ENCODE data around the gene GNPTAB.

GNPTAB gene

DNA sequence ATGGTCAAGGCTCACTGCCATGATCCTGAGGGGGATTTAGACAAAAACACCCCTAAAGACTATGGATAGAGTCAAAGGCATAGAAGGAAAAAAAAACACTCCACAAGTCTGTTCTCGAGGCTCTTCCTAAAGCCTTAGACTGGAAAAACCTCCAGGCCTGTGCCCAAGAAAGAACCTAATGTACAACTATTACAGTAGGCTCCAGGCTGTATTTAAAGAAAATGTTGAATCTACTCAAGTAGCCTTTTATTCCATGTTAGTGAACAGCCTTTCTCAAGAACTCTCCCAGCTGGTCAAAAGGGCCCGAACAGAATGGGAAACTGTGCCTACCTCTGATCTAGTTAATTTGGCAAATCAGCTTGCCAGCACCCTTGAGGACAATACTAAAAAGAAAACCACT lies 28.3 kb downstream of the GNPTAB start:
- no peak for DNase-seq

DNA sequence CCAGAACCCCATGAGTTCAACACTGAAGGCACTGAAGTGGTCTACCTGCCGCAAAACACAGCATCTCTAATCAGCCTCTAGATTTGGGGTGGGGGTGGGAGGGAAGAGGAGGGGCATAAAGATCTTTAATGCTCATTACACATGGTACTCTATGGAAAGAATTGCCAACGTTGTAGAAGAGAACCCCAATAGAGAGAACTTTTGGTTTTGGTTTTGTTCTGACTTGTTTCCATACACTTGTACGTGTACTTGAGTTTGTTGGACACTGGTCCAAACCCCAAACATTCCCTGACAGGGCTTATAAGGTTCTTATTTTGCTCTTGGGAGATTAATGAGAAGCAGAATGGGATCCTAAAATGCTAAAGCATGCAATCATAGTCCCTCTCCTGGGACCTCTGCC lies 31.0 kb downstream of the GNPTAB start:
- no peak for DNase-seq

- DNase-seq, result no peak
Measured at GRCh38 chr12:101795786-101796185, 35.0 kb downstream of the GNPTAB start.

DNA sequence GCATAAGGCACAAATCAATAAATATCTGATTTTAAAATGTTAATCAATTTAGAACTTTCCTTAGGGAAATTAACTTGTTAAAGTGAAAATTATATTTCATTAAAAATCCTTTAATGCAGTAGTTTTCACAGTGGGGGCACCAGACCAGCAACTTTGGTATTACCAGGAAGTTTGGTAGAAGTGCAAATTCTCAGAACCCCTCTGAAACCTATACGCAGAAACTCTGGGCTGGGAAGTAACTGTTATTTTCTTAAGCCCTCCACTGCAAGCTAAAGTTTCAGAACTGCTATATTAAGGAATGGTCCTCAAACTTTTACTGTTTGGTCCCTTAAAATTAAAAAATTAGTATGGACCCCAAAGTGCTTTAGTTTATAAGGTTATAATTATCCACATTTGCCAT lies 35.7 kb downstream of the GNPTAB start:
- no peak for DNase-seq

- DNase-seq, result no peak
Measured at GRCh38 chr12:101794574-101794973, 36.2 kb downstream of the GNPTAB start.

GRCh38 chr12:101793401-101793800 lies 37.4 kb downstream of the GNPTAB start:
- no peak for DNase-seq

GRCh38 chr12:101792046-101792931 lies 38.5 kb downstream of the GNPTAB start:
- DNase-seq, result no peak

- no peak for DNase-seq
Measured at GRCh38 chr12:101789171-101789570, 41.6 kb downstream of the GNPTAB start.

GRCh38 chr12:101785671-101786070 lies 45.1 kb downstream of the GNPTAB start:
- no peak for DNase-seq

GRCh38 chr12:101784376-101784775 lies 46.4 kb downstream of the GNPTAB start:
- DNase-seq, result no peak

DNA sequence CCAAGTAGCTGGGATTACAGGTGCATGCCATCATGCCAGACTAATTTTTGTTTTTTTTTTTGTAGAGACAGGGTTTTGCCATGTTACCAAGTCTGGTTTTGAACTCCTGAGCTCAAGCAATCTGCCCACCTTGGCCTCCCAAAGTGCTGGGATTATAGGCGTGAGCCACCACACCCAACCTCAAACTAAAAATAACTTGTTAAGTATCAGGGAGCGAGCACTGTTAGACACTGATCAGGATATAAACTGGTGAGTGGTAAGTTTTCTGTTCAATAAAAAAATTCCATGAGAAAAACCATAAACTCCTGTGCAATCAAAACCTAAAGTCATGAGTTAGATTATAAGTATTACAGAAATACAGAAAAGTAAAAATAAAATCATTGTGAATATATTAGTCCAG lies 46.9 kb downstream of the GNPTAB start:
- DNase-seq, result no peak

- DNase-seq, result no peak
Measured at GRCh38 chr12:101783150-101783549, 47.6 kb downstream of the GNPTAB start.

DNA sequence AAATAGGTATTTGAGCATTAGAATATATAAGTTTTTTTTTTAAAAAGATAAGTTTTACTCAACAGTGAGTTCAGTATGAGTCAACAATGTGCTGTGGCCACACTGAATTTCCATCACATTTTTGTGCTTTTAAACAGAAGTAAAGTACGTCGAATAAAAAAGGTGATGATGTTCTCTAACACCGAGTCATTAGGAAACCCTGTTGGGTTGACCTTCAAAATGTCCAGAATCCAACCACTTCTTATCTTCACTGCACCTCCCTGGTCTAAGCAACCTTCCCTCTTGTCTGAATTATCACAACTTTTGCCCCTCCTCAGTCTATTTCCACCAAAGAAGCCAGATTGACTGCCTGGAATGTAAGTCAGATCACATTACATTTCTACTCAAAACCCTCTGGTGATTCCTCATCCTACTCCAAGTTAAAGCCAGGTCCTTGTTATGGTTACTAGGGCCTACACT lies 48.5 kb downstream of the GNPTAB start:
- no peak for DNase-seq

GRCh38 chr12:101781834-101782233 lies 48.9 kb downstream of the GNPTAB start:
- DNase-seq, result no peak

GRCh38 chr12:101780599-101780998 lies 50.2 kb downstream of the GNPTAB start:
- no peak for DNase-seq

- DNase-seq, result no peak
Measured at GRCh38 chr12:101779626-101780025, 51.1 kb downstream of the GNPTAB start.

- DNase-seq, result no peak
Measured at GRCh38 chr12:101779200-101779599, 51.6 kb downstream of the GNPTAB start.

DNA sequence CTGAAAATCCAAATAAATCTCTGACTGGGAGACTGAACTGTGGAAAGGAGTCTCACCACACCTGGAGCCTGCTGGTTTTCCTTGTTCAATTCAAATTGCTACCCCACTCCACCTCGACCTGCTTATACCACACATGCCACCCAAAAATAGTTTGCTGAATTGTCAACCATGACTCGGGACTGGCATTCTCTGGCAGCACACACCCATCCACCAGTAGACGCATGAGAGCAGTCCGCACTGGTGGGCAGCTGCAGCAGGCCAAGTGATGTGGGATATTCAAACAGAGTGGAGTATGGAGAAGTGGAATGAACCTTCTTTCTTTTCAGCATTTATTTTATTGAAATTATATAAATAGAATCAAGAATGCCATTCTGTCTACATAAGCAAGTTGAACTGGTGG lies 52.8 kb downstream of the GNPTAB start:
- no peak for DNase-seq

GRCh38 chr12:101777485-101777884 lies 53.3 kb downstream of the GNPTAB start:
- DNase-seq, result no peak

- DNase-seq, result no peak
Measured at GRCh38 chr12:101775816-101776215, 54.9 kb downstream of the GNPTAB start.

GRCh38 chr12:101773650-101774162 lies 57.1 kb downstream of the GNPTAB start:
- DNase-seq, result peak; percentile 7

- no peak for DNase-seq
Measured at GRCh38 chr12:101772012-101772775, 58.6 kb downstream of the GNPTAB start.

GRCh38 chr12:101769865-101770264 lies 60.9 kb downstream of the GNPTAB start:
- DNase-seq, result no peak

GRCh38 chr12:101768781-101769180 lies 62.0 kb downstream of the GNPTAB start:
- DNase-seq, result no peak
